ENCODE results near the gene ARHGAP28. TPM values are rescaled to one million over a fixed set of nuclear protein-coding genes. Genes with fewer than 3 reads are reported as not detected.
"Not testable (repeated sequence)": the region's sequence is repeated elsewhere in the genome, so short reads cannot be mapped to it uniquely, and the experiment has no call there.

Gene ARHGAP28
- total RNA-seq, 1 donor from 2014 or later = 16.0 TPM

GRCh38 chr18:6819332-6819731, 89.8 kb downstream of the ARHGAP28 start:
- DNase-seq (ENCODE audit: low spot score) = no peak

GRCh38 chr18:6820314-6820713, 90.8 kb downstream of the ARHGAP28 start:
- DNase-seq (ENCODE audit: low spot score) = no peak

GRCh38 chr18:6821356-6821755, 91.8 kb downstream of the ARHGAP28 start:
- DNase-seq (ENCODE audit: low spot score) = no peak

GRCh38 chr18:6827161-6827560, 97.6 kb downstream of the ARHGAP28 start:
- not testable (repeated sequence) for DNase-seq (ENCODE audit: low spot score)

- DNase-seq (ENCODE audit: low spot score) = not testable (repeated sequence)
These were observed 98.0 kb downstream of the ARHGAP28 start for GRCh38 chr18:6827566-6827965.

DNA sequence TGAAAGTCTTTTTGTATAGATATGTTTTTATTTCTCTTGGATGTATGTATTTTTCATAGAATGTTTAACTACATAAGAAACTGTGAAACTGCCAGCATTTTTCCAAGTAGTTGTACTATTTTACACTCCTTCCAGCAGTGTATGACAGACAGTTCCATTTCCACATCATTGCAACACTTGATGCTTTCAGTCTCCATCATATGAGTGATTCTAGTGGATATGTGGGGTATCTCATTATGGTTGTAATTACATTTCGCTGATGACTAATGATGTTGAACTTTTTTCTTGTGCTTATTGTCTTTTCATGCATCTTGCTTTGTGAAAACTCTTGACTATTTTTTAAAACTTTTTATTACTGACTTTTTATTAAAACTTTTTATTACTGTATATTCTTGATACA, 101.4 kb downstream of the ARHGAP28 start:
- DNase-seq (ENCODE audit: low spot score) = no peak

GRCh38 chr18:6835345-6835744, 105.8 kb downstream of the ARHGAP28 start:
- DNase-seq (ENCODE audit: low spot score) = no peak

DNA sequence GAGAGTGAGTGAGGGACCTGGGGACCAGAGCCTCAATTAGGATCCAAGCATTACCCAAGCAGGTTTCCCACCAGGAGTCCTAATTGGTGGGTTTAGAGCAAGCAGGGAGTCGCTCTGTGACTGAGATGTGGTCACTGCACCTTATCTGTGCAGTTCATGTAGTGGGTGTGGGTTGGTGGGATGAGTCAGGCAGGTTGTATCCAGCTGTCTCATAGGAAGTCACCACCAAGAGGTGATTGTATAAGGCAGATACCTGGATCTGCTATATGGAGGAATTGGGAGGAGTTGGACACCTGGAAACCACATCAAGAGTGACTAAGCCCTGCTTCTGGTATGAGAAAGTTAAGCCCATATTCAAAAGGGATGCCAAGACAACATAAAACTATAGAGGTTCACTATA, 106.8 kb downstream of the ARHGAP28 start:
- DNase-seq (ENCODE audit: low spot score) = no peak

DNA sequence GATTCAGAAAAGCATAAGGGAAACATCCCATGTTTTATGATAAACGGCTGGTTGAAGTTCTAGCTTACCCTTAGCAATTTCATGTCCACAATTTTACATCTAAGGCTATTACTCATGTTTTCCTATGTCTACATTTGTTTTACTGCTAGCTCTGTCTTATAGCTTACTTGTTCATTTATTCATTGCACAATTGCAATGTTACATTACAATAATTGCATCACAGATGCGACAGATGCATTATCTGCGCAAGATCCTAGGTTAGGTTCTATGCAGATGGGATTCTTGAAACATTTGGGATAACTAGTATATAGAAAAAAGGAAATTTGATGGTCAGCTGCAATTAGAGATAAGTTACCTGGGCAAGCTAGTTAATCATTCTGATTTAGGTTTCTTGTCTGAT, 108.4 kb downstream of the ARHGAP28 start:
- no peak for DNase-seq (ENCODE audit: low spot score)

DNA sequence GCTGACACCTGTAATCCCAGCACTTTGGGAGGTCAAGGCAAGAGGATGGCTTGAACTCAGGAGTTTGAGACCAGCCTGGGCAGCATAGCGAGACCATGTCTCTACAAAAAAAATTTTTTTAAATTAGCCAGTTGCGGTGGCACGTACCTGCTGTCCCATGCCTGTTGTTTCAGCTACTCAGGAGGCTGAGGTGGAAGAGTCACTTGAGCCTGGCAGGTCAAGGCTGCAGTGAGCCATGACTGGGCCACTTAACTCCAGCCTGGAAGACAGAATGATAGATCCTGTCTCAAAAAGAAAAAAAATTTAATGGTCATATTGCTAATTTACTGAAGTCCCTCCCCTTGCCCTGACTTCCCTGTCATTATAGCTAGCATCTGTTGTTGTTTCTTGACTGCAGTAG, 112.6 kb downstream of the ARHGAP28 start:
- no peak for DNase-seq (ENCODE audit: low spot score)

GRCh38 chr18:6843308-6843707, 113.8 kb downstream of the ARHGAP28 start:
- DNase-seq (ENCODE audit: low spot score) = no peak

DNA sequence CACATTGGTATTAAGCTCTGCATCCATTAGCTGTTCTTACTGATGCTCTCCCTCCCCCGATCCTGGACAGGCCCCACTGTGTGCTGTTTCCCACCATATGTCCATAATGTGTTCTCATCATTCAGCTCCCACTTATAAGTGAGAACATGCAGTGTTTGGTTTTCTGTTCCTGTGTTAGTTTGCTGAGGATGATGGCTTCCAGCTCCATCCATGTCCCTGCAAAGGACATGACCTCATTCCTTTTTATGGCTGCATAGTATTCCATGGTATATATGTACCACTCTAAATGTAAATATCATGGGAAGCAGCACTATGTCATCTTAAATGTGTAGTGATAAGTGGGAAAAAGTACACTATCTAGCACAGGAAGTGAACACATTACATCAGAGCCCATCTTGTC, 116.0 kb downstream of the ARHGAP28 start:
- not testable (repeated sequence) for DNase-seq (ENCODE audit: low spot score)

- DNase-seq (ENCODE audit: low spot score) = no peak
These were observed 120.9 kb downstream of the ARHGAP28 start for GRCh38 chr18:6850396-6850795.

DNA sequence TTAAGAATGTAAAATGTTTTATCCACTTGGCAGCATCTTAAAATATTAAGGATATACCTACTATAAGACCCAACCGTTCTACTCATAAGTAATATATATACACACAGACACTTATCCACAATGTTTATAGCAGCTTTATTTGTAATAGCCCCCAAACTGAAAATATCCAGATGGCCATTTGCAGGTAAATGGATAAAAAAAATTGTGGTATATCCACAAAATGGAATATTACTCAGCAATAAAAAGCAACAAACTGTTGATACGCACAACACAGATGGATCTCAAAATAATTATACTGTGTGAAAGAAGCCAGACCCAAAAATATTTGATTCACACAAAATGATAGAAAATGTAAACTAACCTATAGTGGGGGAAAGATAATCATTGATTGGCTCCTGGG, 122.0 kb downstream of the ARHGAP28 start:
- DNase-seq (ENCODE audit: low spot score) = no peak

DNA sequence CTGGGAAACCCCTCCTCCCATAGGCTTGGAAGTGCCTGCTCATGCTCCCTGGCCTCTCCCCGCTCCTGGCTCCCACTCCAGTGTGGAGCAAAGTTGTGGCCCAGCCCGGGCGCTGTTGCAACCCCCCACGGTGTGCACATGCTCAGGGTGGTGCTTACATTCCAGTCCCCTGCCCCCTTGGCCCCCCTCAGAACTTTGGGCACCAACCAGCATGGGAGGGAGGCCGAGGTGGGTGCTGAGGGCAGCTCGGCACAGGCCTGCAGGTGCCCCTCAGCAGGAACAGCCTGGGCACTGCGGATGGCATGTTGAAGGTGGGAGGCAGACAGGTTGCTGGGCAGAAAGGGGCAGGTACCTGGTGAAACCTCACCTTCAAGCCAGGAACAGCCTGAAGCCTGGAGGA, 125.3 kb downstream of the ARHGAP28 start:
- DNase-seq (ENCODE audit: low spot score) = no peak

DNA sequence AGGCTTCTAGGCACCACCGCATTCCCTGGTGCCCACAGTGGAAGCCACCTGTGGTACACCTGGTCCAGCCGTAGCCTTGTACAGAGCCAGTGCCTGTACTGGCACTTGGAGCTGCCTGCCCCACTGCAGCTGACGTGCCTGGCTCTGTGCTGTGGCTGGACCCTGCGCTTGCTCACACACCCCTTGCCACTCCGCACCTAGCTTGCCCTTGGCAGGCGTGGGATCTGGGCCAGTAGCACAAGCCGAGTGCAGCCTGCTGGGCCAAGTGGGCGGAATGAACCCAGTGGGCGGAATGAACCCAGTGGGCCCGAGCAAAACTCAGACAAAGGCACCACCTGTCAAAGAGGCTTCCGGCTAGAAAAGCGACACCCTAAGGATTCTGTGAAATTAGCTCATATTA, 126.3 kb downstream of the ARHGAP28 start:
- DNase-seq (ENCODE audit: low spot score) = no peak

DNA sequence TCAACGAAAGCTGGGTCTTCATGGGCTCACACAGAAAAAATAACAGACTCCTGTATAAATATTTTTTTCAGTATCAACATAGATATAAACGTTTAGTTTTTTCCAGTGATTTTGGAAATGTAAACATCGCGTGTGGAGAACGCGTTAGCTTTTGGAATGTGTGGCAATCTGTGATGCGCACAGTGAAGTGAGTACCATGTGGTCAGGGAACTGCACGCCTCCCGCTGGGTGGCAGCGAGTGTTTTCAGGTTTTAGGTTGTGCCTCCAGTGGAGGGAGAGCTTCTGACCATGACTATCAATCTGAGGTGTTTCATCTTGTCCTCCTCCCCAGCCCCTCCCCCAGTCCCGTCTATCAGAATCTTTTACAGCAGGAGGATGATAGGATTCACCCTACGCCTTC, 127.8 kb downstream of the ARHGAP28 start:
- DNase-seq (ENCODE audit: low spot score) = no peak

DNA sequence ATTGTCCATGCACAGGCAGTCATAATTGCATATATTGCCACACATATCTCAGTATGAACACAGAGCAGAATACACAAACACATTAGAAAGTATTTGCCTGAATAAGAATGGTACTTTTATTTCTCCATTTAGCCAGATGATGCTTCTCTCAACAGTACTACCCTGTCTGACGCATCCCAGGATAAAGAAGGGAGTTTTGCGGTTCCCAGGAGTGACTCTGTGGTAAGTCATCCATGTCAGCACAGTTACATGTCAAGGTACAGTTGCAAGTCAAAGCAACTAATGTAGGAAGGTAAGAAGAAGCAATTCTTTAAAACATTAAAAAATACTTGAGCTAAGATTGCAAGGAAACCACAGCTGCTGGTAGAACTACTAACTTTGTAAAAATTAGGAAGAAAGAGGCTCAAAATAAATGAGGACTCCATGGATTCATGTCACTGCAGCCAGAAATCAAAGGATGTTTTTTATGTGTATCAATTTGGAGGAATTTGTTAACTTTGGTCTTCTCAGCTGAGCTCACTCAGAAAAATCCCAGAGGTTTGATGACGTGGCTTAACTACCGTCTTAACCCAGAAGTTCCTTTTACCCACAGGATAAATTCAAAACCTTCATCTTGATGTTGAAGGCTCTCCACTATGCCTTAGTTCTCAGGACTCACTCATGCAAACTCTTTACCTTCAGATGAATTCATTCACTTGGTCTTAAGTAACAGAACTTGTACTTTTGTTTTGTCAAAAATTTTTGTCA, 130.3 kb downstream of the ARHGAP28 start:
- no peak for DNase-seq (ENCODE audit: low spot score)

DNA sequence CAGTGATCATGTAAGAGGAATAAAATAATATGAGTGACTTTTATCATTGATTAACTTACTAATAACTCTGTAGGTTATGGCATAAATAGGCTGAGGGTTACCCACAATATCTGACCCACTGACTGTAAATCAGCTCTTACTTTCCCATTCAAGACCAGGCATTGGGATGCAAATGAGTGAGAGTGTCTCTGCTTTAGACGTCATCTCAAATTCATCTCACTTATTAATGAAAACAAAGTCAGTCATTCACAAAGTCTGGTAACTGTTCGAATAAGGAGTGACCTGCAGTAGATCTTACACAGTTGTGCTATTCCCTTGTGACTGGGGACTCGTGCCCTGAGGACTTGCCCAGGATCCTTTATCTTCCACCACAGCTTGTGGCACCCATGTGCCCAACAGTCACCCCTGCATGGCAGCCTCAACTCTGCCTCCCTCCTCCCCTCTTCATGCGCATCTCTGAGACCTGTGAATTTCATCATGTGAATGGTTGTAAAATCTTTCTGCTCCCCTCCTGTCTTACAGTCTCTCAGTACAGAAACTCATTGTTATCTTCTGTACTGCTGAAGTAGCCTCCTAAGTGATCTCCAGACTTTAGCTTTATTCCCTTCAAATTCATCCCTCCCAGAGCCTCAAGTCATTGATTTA, 131.4 kb downstream of the ARHGAP28 start:
- DNase-seq (ENCODE audit: low spot score) = no peak

GRCh38 chr18:6865251-6865650, 135.7 kb downstream of the ARHGAP28 start:
- DNase-seq (ENCODE audit: low spot score) = no peak

DNA sequence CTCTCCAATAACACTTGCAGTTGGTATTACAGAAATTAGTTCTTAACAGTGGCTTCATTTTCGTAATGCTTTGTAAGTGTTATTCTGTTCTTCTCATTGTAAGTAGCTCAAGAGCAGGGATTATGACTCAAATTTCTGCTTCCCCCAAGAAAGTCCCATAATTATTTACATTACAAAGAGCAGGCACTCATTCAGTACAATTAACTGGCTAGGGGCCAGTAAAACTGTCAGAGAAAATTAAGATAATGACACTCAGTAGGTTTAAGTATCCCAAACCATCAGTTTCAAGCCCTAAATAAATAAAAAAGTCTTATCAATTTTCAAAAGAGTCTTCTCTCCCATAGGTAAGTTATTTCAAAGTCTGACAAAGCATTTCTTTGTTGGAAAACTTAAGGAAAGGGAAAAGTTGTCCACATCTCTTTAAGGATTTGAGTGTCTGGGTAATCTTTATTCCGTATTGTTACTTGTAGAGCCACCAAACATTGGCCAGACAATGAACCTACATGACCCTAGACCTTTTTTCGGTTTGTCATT, 137.1 kb downstream of the ARHGAP28 start:
- no peak for DNase-seq (ENCODE audit: low spot score)

GRCh38 chr18:6868033-6868432, 138.5 kb downstream of the ARHGAP28 start:
- no peak for DNase-seq (ENCODE audit: low spot score)

GRCh38 chr18:6871566-6871965, 142.1 kb downstream of the ARHGAP28 start:
- DNase-seq (ENCODE audit: low spot score) = no peak

Measured in ureter (tissue), 1 donor.